ENCODE results near the gene BPIFB1. TPM values are rescaled to one million over a fixed set of nuclear protein-coding genes. Genes with fewer than 3 reads are reported as not detected.

Gene BPIFB1
- total RNA-seq, 6 experiments from 2014 or later, result not detected

- Mint-ChIP-seq H3K36me3 (ENCODE audit: low read depth) (no peaks in the 10 kb centered on the region), H3K9me3 (no peaks in the 10 kb centered on the region), H3K27me3 (ENCODE audit: insufficient read depth) (peaks cover 35% of the 10 kb centered on the region), H3K4me1 (ENCODE audit: low read depth) (no peaks in the 10 kb centered on the region), H3K27ac (no peak overlapping the region), H3K4me3 (no peak overlapping the region)
- TF ChIP-seq, protein P1, sequence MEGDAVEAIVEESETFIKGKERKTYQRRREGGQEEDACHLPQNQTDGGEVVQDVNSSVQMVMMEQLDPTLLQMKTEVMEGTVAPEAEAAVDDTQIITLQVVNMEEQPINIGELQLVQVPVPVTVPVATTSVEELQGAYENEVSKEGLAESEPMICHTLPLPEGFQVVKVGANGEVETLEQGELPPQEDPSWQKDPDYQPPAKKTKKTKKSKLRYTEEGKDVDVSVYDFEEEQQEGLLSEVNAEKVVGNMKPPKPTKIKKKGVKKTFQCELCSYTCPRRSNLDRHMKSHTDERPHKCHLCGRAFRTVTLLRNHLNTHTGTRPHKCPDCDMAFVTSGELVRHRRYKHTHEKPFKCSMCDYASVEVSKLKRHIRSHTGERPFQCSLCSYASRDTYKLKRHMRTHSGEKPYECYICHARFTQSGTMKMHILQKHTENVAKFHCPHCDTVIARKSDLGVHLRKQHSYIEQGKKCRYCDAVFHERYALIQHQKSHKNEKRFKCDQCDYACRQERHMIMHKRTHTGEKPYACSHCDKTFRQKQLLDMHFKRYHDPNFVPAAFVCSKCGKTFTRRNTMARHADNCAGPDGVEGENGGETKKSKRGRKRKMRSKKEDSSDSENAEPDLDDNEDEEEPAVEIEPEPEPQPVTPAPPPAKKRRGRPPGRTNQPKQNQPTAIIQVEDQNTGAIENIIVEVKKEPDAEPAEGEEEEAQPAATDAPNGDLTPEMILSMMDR (IDR thresholded peaks at IDR 0.05), result no peak
- no peak for DNase-seq
Measured at GRCh38 chr20:33272155-33272873, 10.7 kb upstream of the BPIFB1 start.

DNA sequence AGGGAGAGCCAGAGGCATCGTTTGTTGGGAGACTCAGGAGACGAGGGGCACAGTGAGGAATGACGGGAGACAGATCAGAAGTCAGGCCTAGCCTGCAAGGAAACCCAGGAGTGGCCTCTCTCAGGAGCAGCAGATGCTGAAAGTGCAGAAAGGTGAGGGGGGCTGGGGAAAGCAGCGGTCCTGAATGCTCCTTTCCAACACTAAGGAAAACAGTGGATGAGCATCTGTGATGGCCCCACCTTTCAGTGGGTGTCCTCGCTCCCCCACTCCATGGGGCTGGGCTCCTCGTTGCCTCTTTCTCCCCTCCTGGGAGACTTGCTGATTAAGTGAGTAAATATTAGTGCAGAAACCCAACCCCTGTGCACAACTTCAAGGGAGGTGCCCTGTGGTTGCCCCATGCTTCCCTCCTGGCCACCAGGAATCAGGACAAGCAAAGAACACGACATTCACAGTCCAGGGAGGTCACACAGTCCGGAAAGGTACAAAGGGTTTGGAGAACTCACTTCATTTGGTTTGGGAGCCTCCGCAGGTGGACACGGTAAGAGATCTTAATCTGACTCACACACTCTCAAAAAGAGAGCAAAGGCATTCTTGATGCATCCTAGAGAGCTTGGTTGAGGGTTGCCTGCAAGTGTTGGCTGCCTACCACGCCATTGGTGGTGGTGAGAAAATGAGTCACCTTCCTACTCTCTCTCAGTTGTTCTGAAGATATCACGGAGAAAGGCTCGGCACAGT, 9.7 kb upstream of the BPIFB1 start:
- Mint-ChIP-seq H3K36me3 (ENCODE audit: low read depth) (no peaks in the 10 kb centered on the region), H3K9me3 (no peaks in the 10 kb centered on the region), H3K27me3 (ENCODE audit: insufficient read depth) (peaks cover 37% of the 10 kb centered on the region), H3K27ac (no peak overlapping the region), H3K4me1 (ENCODE audit: low read depth) (no peaks in the 10 kb centered on the region), H3K4me3 (no peak overlapping the region)
- DNase-seq, result no peak
- TF ChIP-seq, protein P1 (IDR thresholded peaks at IDR 0.05), result no peak

DNA sequence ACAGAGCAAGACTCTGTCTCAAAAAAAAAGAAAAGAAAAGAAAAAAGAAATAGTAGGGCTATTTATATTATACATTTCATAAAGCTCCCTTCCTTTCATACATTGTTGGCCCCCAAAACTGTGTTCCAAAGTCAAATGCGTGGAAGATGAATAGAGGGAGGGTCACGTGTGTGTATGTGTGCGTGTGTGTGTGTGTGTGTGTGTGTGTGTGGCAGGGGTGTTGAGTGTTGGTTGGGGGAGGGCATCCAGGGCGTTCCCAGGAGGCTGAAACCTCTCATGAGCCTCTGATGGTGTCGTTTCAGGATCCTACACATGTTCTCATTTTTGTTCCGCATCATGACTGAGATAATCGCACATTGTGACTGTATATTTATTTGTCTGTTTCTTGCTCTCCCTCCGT, 7.8 kb upstream of the BPIFB1 start:
- H3K27me3 Mint-ChIP-seq (ENCODE audit: insufficient read depth), result peaks cover 51% of the 10 kb centered on the region
- no peaks in the 10 kb centered on the region for H3K4me1 Mint-ChIP-seq (ENCODE audit: low read depth)
- no peaks in the 10 kb centered on the region for H3K9me3 Mint-ChIP-seq
- no peaks in the 10 kb centered on the region for H3K36me3 Mint-ChIP-seq (ENCODE audit: low read depth)
- TF ChIP-seq, protein P1 (IDR thresholded peaks at IDR 0.05), result no peak
- H3K4me3 Mint-ChIP-seq, result no peak overlapping the region
- no peak overlapping the region for H3K27ac Mint-ChIP-seq
- no peak for DNase-seq

GRCh38 chr20:33275871-33276270, 7.1 kb upstream of the BPIFB1 start:
- Mint-ChIP-seq H3K9me3 (no peaks in the 10 kb centered on the region), H3K36me3 (ENCODE audit: low read depth) (no peaks in the 10 kb centered on the region), H3K4me1 (ENCODE audit: low read depth) (no peaks in the 10 kb centered on the region), H3K27ac (no peak overlapping the region), H3K27me3 (ENCODE audit: insufficient read depth) (peaks cover 52% of the 10 kb centered on the region), H3K4me3 (no peak overlapping the region)
- TF ChIP-seq, protein P1 (IDR thresholded peaks at IDR 0.05), result no peak
- no peak for DNase-seq

- Mint-ChIP-seq H3K27me3 (ENCODE audit: insufficient read depth) (peaks cover 55% of the 10 kb centered on the region), H3K4me3 (no peak overlapping the region), H3K27ac (no peak overlapping the region), H3K4me1 (ENCODE audit: low read depth) (no peaks in the 10 kb centered on the region), H3K36me3 (ENCODE audit: low read depth) (no peaks in the 10 kb centered on the region), H3K9me3 (no peaks in the 10 kb centered on the region)
- TF ChIP-seq, protein P1 (IDR thresholded peaks at IDR 0.05), result no peak
- DNase-seq, result no peak
Measured at GRCh38 chr20:33276303-33277113, 6.5 kb upstream of the BPIFB1 start.

Data from HFFc6 (cell line).